Brain microvascular endothelial cell (primary cell): ENCODE results near the gene CDH24.

Source experiments
- DNase-seq: peaks from one replicate; pipeline ENCODE4 v3.0.0-alpha.2; 2020
- H3K27ac ChIP-seq: fragments of 250-450 bp; sonication (Bioruptor Pico); 2 replicates; pipeline ENCODE4 v1.5.1; 2020; ENCODE audit warnings: mild to moderate bottlenecking, moderate library complexity
- H3K27me3 ChIP-seq: fragments of 250-450 bp; sonication (Bioruptor Pico); replicated peaks from 2 replicates; pipeline ENCODE4 v1.5.1; 2020; ENCODE audit warnings: mild to moderate bottlenecking
- H3K36me3 ChIP-seq: fragments of 250-450 bp; sonication (Bioruptor Pico); replicated peaks from 2 replicates; pipeline ENCODE4 v1.5.1; 2020; ENCODE audit warnings: mild to moderate bottlenecking
- H3K4me3 ChIP-seq: 2 replicates; pipeline ENCODE4 v1.5.1; 2011; ENCODE audit warnings: low read depth, mild to moderate bottlenecking, control low read depth, low read length, moderate library complexity
- CTCF ChIP-seq: IDR thresholded peaks from 2 replicates; pipeline ENCODE4 v1.5.1; 2011; ENCODE audit warnings: low read depth, mild to moderate bottlenecking, moderate library complexity, low read length, control low read depth, inconsistent platforms; ENCODE audit errors: missing control alignments
- in situ Hi-C: cut with HindIII; loops from 2 replicates; pipeline ENCODE4 v1.10.0; 2017; ENCODE audit warnings: low sequenced_read_pairs, low pct_ligation_motif_present

The CDH24 gene

GRCh38 chr14:23028799-23029198 is 28.5 kb downstream of the CDH24 start:
- peaks cover 61% of the 10 kb centered on the region for H3K36me3 ChIP-seq
- DNase-seq = no peak
- TF ChIP-seq CTCF = no peak
- no peak overlapping the region for H3K27ac ChIP-seq
- no peak overlapping the region for H3K4me3 ChIP-seq
- H3K27me3 ChIP-seq = no peaks in the 10 kb centered on the region
- in situ Hi-C loops = no loop called here

GRCh38 chr14:23025151-23025814 is 32.0 kb downstream of the CDH24 start:
- DNase-seq = no peak
- in situ Hi-C loops = no loop called here
- Histone ChIP-seq H3K27ac (no peak overlapping the region), H3K27me3 (no peaks in the 10 kb centered on the region), H3K4me3 (no peak overlapping the region), H3K36me3 (peaks cover 36% of the 10 kb centered on the region)
- no peak for TF ChIP-seq CTCF

GRCh38 chr14:23024612-23025075 is 32.7 kb downstream of the CDH24 start:
- no peak overlapping the region for H3K27ac ChIP-seq
- in situ Hi-C loops = no loop called here
- no peak for TF ChIP-seq CTCF
- H3K36me3 ChIP-seq = peaks cover 31% of the 10 kb centered on the region
- no peak overlapping the region for H3K4me3 ChIP-seq
- H3K27me3 ChIP-seq = no peaks in the 10 kb centered on the region
- no peak for DNase-seq

GRCh38 chr14:23023795-23024152 is 33.5 kb downstream of the CDH24 start:
- Histone ChIP-seq H3K36me3 (peaks cover 24% of the 10 kb centered on the region), H3K4me3 (no peak overlapping the region), H3K27ac (no peak overlapping the region), H3K27me3 (no peaks in the 10 kb centered on the region)
- in situ Hi-C loops = no loop called here
- DNase-seq = no peak
- no peak for TF ChIP-seq CTCF

- DNase-seq = no peak
- H3K27ac ChIP-seq = no peak overlapping the region
- in situ Hi-C loops = no loop called here
- peaks cover 19% of the 10 kb centered on the region for H3K36me3 ChIP-seq
- H3K4me3 ChIP-seq = no peak overlapping the region
- no peak for TF ChIP-seq CTCF
- no peaks in the 10 kb centered on the region for H3K27me3 ChIP-seq
These were observed 34.1 kb downstream of the CDH24 start for GRCh38 chr14:23023022-23023794.
